Glutamatergic neuron (in vitro differentiated cells): ENCODE data around the gene ANK3. TPM values are rescaled to one million over a fixed set of nuclear protein-coding genes. Genes with fewer than 3 reads are reported as not detected.

Experiments used
- DNase-seq: peaks from one replicate; pipeline ENCODE4 v3.0.0; 2022
- H3K27ac Mint-ChIP-seq: one replicate; pipeline ENCODE4 v1.8.0; 2020; ENCODE audit warnings: mild to moderate bottlenecking, mixed read lengths, inconsistent platforms; ENCODE audit not compliant: unreplicated experiment
- H3K27me3 Mint-ChIP-seq: one replicate; pipeline ENCODE4 v1.8.0; 2020; ENCODE audit warnings: mild to moderate bottlenecking, moderate library complexity, mixed read lengths, inconsistent platforms; ENCODE audit not compliant: unreplicated experiment
- H3K36me3 Mint-ChIP-seq: one replicate; pipeline ENCODE4 v1.8.0; 2020; ENCODE audit warnings: mild to moderate bottlenecking, mixed read lengths, inconsistent platforms; ENCODE audit not compliant: unreplicated experiment
- H3K4me1 Mint-ChIP-seq: one replicate; pipeline ENCODE4 v1.8.0; 2020; ENCODE audit warnings: mild to moderate bottlenecking, low read depth, mixed read lengths, inconsistent platforms; ENCODE audit not compliant: unreplicated experiment
- H3K4me3 Mint-ChIP-seq: one replicate; pipeline ENCODE4 v1.8.0; 2020; ENCODE audit warnings: mild to moderate bottlenecking, mixed read lengths, inconsistent platforms; ENCODE audit not compliant: unreplicated experiment
- H3K9me3 Mint-ChIP-seq: one replicate; pipeline ENCODE4 v1.8.0; 2020; ENCODE audit warnings: mild to moderate bottlenecking, moderate library complexity, mixed read lengths, inconsistent platforms; ENCODE audit not compliant: unreplicated experiment
- total RNA-seq: library from RNA; stranded (reverse); fragmentation: NEBNext Ultra II Directional; extraction: Animal tissue kit (Norgen Biotek cat#: 25700); gene quantifications from one replicate; pipeline ENCODE4 v1.2.1, GENCODE V29; 2021; ENCODE audit not compliant: unreplicated experiment
- TF ChIP-seq, protein P1 (sequence below): fragments of 200-600 bp; sonication (generic); IDR thresholded peaks from one replicate; pipeline ENCODE4 v1.5.0; 2021; ENCODE audit not compliant: partially characterized antibody, unreplicated experiment

The ANK3 gene
- total RNA-seq, 1 donor from 2014 or later: 84.9 TPM

DNA sequence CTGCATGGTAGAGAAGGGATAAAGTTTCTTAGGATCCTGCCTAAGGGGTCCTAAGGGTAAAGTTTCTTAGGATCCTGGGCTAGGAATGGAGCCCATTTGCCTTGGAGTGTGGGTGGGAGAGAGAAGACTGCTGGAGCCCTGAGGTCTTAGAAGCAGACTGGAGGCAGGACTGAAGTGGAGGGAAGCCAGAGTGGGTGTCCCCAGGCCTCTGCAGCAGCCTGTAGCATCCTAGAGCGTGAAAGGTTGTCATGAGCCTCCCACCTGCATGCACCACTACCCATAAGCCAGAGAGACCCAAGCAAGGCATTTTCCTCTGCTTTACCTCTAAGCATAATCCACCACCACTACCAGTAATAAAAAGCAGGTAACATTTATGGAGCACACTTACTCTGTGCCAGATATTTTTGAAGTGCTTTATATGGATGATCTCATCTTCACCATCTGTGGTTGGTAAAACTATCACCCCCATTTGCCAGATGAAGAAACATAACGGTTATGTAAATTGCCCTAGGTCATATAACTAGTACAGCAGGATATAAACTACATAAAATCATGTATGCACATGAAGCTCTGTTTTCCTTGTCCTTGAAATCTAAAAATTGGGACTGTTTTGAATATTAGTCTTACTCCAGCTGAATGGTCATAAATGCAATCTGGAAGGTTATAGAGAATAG lies 379.8 kb downstream of the ANK3 start:
- H3K4me1 Mint-ChIP-seq: no peaks in the 10 kb centered on the region
- TF ChIP-seq, protein P1, sequence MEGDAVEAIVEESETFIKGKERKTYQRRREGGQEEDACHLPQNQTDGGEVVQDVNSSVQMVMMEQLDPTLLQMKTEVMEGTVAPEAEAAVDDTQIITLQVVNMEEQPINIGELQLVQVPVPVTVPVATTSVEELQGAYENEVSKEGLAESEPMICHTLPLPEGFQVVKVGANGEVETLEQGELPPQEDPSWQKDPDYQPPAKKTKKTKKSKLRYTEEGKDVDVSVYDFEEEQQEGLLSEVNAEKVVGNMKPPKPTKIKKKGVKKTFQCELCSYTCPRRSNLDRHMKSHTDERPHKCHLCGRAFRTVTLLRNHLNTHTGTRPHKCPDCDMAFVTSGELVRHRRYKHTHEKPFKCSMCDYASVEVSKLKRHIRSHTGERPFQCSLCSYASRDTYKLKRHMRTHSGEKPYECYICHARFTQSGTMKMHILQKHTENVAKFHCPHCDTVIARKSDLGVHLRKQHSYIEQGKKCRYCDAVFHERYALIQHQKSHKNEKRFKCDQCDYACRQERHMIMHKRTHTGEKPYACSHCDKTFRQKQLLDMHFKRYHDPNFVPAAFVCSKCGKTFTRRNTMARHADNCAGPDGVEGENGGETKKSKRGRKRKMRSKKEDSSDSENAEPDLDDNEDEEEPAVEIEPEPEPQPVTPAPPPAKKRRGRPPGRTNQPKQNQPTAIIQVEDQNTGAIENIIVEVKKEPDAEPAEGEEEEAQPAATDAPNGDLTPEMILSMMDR: no peak
- peaks cover 2% of the 10 kb centered on the region for H3K9me3 Mint-ChIP-seq
- no peak overlapping the region for H3K4me3 Mint-ChIP-seq
- no peaks in the 10 kb centered on the region for H3K27me3 Mint-ChIP-seq
- no peak for DNase-seq
- no peaks in the 10 kb centered on the region for H3K36me3 Mint-ChIP-seq
- no peak overlapping the region for H3K27ac Mint-ChIP-seq

DNA sequence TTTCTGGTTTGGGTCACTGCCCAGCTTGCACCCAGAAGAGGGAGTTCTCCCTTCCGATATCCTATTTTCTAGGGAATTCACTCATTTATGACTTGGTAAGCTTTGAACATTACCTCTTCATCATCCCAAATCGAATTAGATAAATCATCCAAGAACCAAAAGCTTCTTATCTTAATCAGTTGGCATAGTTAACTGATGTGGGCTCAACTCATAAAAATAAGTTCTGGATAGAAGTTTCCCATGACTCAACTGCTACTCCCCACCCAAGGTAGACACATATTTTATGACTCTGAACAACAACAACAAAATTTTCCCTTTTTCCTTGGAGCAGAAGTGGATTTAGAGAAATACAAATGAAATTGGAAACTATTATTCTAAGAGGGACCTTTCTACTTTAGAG lies 380.4 kb downstream of the ANK3 start:
- peaks cover 1% of the 10 kb centered on the region for H3K9me3 Mint-ChIP-seq
- TF ChIP-seq, protein P1: no peak
- no peak for DNase-seq
- no peak overlapping the region for H3K4me3 Mint-ChIP-seq
- no peaks in the 10 kb centered on the region for H3K4me1 Mint-ChIP-seq
- H3K27ac Mint-ChIP-seq: no peak overlapping the region
- no peaks in the 10 kb centered on the region for H3K27me3 Mint-ChIP-seq
- no peaks in the 10 kb centered on the region for H3K36me3 Mint-ChIP-seq

DNA sequence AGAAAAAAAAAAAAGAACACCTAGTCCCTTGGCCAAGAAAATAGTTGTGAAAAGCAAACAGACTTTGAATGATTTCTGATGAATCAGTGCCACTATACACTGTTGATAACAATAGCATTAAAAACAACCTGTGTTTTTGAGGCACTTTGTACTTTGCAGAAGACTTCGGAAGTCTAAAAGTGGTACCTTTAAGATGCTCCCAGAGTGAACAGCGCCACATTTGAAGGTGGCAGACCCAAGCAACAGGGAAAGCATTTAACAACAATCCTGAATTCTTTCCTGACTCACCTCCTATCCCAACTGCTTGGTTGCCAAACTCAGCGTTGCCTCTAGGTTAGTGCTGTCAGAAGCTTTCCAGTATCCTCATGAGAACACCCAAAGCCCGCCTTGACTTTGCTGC lies 380.9 kb downstream of the ANK3 start:
- TF ChIP-seq, protein P1: no peak
- Mint-ChIP-seq H3K36me3 (no peaks in the 10 kb centered on the region), H3K4me1 (no peaks in the 10 kb centered on the region), H3K27me3 (no peaks in the 10 kb centered on the region), H3K4me3 (no peak overlapping the region), H3K27ac (no peak overlapping the region), H3K9me3 (no peaks in the 10 kb centered on the region)
- no peak for DNase-seq

DNA sequence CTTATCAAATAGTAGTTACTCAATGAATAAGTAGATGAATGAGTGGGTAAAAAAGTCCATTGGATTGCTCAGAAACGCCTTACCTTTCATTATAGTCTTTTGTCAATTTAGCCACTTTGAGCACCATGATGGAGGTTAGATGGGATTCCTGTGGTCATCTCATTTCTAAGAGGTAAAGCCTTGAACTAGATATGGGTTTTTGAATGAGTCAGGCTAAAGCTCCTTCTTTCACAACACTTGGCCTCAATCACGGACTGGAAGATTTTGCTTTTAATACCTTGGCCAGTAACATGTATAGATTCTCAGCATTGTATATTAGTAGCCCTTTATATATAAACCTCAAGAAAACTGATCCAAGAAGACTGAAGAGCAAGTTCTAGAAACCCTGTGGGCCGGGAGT lies 383.6 kb downstream of the ANK3 start:
- Mint-ChIP-seq H3K27me3 (no peaks in the 10 kb centered on the region), H3K36me3 (no peaks in the 10 kb centered on the region), H3K9me3 (no peaks in the 10 kb centered on the region), H3K4me1 (no peaks in the 10 kb centered on the region), H3K4me3 (no peak overlapping the region), H3K27ac (no peak overlapping the region)
- DNase-seq: no peak
- TF ChIP-seq, protein P1: no peak

DNA sequence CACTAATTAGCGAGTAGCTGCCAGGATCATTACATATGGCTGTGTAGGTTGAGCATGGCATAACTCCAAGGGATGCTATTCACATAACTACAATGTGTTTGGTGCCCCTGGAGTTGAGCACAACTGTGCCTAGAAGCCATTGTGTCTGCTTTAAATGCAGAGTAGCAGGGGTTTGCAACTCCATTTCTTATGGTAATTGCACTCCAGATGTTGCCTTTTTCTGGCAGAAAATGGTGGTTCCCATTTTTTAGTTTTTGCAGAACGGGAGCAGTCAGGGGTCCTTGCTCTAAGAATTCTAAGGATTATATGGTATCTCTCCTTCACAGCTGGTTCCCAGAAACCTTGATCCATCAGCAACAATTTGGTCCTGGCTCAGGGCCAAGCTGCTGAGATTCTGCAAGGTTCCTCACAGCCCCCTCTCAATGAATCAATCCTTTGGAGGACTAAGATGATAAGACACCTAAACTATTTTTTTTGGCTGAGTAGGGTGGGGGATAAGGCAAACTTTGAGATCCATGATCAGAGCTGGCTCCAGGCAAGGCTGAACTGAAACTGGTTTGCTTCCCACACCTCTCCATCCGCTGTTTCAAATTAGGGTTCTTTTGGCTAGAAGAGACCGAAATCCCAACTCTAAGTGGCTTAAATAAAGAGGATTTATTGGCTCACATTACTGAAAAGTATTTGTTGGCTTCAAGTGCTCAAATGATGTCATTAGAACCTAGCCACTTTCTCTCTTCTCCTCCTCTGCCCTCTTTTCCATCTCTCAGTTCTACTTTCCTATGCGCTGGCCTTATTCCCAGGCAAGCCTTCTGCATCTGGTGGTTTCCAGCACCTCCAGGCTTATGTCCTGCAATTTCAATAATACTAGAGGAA lies 385.8 kb downstream of the ANK3 start:
- Mint-ChIP-seq H3K36me3 (no peaks in the 10 kb centered on the region), H3K27me3 (no peaks in the 10 kb centered on the region), H3K4me1 (no peaks in the 10 kb centered on the region), H3K4me3 (no peak overlapping the region), H3K27ac (no peak overlapping the region), H3K9me3 (no peaks in the 10 kb centered on the region)
- DNase-seq: no peak
- TF ChIP-seq, protein P1: no peak
